HepG2 (cell line): ENCODE data around the gene ZDHHC8. TPM values are rescaled to one million over a fixed set of nuclear protein-coding genes. Genes with fewer than 3 reads are reported as not detected.
A peak's percentile ranks its signal among the peaks of the same experiment; 100 is the strongest.

Source experiments
- CC2D1A ChIP-seq: sonication (generic); formaldehyde crosslinking; IDR thresholded peaks from 2 replicates; pipeline ENCODE4 v1.8.1; 2023; ENCODE audit warnings: mild to moderate bottlenecking, missing genetic modification reagents
- FOXO1 ChIP-seq: sonication (generic); formaldehyde crosslinking; IDR thresholded peaks from 2 replicates; pipeline ENCODE4 v1.4.0; 2020; ENCODE audit warnings: missing genetic modification reagents
- HES4 ChIP-seq: sonication (generic); formaldehyde crosslinking; IDR thresholded peaks from 2 replicates; pipeline ENCODE4 v1.9.0; 2021; ENCODE audit warnings: mild to moderate bottlenecking, missing genetic modification reagents, borderline replicate concordance
- KDM4B ChIP-seq: sonication (generic); formaldehyde crosslinking; IDR thresholded peaks from 2 replicates; pipeline ENCODE4 v1.4.0; 2020; ENCODE audit warnings: missing genetic modification reagents
- KDM5A ChIP-seq: fragments of 200-600 bp; sonication (generic); IDR thresholded peaks from 2 replicates; pipeline ENCODE4 v1.7.0; 2018; ENCODE audit warnings: antibody characterized with exemption, mild to moderate bottlenecking, low read length, borderline replicate concordance
- KLF16 ChIP-seq, 2 experiments: sonication (generic) in 1 of 2; formaldehyde crosslinking in 1 of 2; IDR thresholded peaks; 2 replicates each; pipeline versions ENCODE4 v1.6.1 to v1.8.0; 2016 to 2023; ENCODE audit warnings: missing genetic modification reagents in 2 of 2, missing compliant biosample characterization in 1 of 2
- MEF2D ChIP-seq: sonication (generic); formaldehyde crosslinking; IDR thresholded peaks from 2 replicates; pipeline ENCODE4 v1.5.1; 2020; ENCODE audit warnings: mild to moderate bottlenecking, missing genetic modification reagents
- NFYB ChIP-seq: sonication (generic); formaldehyde crosslinking; IDR thresholded peaks from 2 replicates; pipeline ENCODE4 v1.4.0; 2020; ENCODE audit warnings: missing genetic modification reagents
- POLR2A ChIP-seq, 2 experiments: IDR thresholded peaks; 2 replicates each; pipeline ENCODE4 v1.6.1; 2011; ENCODE audit warnings: low read depth in 2 of 2, low read length in 2 of 2, mild to moderate bottlenecking in 1 of 2, moderate library complexity in 1 of 2; ENCODE audit not compliant: insufficient read depth in 1 of 2
- RBM39 ChIP-seq: fragments of 200-400 bp; formaldehyde crosslinking; IDR thresholded peaks from one replicate; pipeline ENCODE4 v1.6.1; 2018; ENCODE audit warnings: antibody characterized with exemption, mild to moderate bottlenecking, low read depth, low read length; ENCODE audit not compliant: poor library complexity, severe bottlenecking
- SALL2 ChIP-seq: sonication (generic); formaldehyde crosslinking; IDR thresholded peaks from 2 replicates; pipeline ENCODE4 v1.8.1; 2023; ENCODE audit warnings: mild to moderate bottlenecking, missing genetic modification reagents, inconsistent platforms
- SIN3A ChIP-seq: IDR thresholded peaks from 2 replicates; pipeline ENCODE4 v1.6.1; 2011; ENCODE audit warnings: low read depth, mild to moderate bottlenecking, control low read depth, low read length, borderline replicate concordance
- SPEN ChIP-seq: sonication (generic); formaldehyde crosslinking; IDR thresholded peaks from 2 replicates; pipeline ENCODE4 v1.5.1; 2020; ENCODE audit warnings: low read depth, mild to moderate bottlenecking, missing genetic modification reagents
- ZC3H13 ChIP-seq: sonication (generic); formaldehyde crosslinking; IDR thresholded peaks from 2 replicates; pipeline ENCODE4 v1.8.1; 2023; ENCODE audit warnings: mild to moderate bottlenecking, missing genetic modification reagents, moderate library complexity
- ZNF382 ChIP-seq: sonication (generic); formaldehyde crosslinking; IDR thresholded peaks from 2 replicates; pipeline ENCODE4 v1.5.0; 2020; ENCODE audit warnings: missing genetic modification reagents, mild to moderate bottlenecking, borderline replicate concordance
- polyA plus RNA-seq, 8 experiments: library from polyadenylated mRNA; depleted of rRNA in 3 of 8; stranded (reverse) in 7 of 8; unstranded in 1 of 8; fragments of >200 nt; fragmentation: Illumina TruSeq in 4 of 8; extraction: Trizol in 4 of 8; gene quantifications; 2 replicates each; pipeline versions ENCODE4 v1.2.1 to v1.2.3, GENCODE V29; 2011 to 2016; ENCODE audit warnings: low read depth in 4 of 8, missing spikeins in 1 of 8, mixed read lengths in 1 of 8; ENCODE audit not compliant: insufficient read depth in 1 of 8
- total RNA-seq, 5 experiments: library from RNA; depleted of rRNA; stranded (reverse); fragments of >200 nt; fragmentation: Illumina TruSeq; extraction: Trizol; gene quantifications; 2 replicates each; pipeline ENCODE4 v1.2.3, GENCODE V29; 2016; ENCODE audit warnings: low read depth in 1 of 5
- TF ChIP-seq, protein P1 (sequence below): sonication (generic); formaldehyde crosslinking; IDR thresholded peaks from 2 replicates; pipeline ENCODE4 v1.4.0; 2020; ENCODE audit warnings: missing genetic modification reagents, borderline replicate concordance
- TF ChIP-seq, protein P2 (sequence below): sonication (generic); formaldehyde crosslinking; IDR thresholded peaks from 2 replicates; pipeline ENCODE4 v1.4.0; 2020; ENCODE audit warnings: missing genetic modification reagents
- TF ChIP-seq, protein P3 (sequence below): sonication (generic); formaldehyde crosslinking; IDR thresholded peaks from 2 replicates; pipeline ENCODE4 v1.4.0; 2020; ENCODE audit warnings: mild to moderate bottlenecking, low read depth, missing genetic modification reagents
- TF ChIP-seq, protein P4 (sequence below): IDR thresholded peaks from 2 replicates; pipeline ENCODE4 v1.6.1; 2016; ENCODE audit warnings: missing genetic modification reagents, missing compliant biosample characterization
- TF ChIP-seq, protein P5 (sequence below): IDR thresholded peaks from 2 replicates; pipeline ENCODE4 v1.6.1; 2018; ENCODE audit warnings: missing genetic modification reagents

The ZDHHC8 gene
- total and polyA plus RNA-seq, 2 of the 13 experiments (the other 11 are each of a cell fraction or from before 2014, with no cell fraction given) = 7.5 to 21.3 TPM

DNA sequence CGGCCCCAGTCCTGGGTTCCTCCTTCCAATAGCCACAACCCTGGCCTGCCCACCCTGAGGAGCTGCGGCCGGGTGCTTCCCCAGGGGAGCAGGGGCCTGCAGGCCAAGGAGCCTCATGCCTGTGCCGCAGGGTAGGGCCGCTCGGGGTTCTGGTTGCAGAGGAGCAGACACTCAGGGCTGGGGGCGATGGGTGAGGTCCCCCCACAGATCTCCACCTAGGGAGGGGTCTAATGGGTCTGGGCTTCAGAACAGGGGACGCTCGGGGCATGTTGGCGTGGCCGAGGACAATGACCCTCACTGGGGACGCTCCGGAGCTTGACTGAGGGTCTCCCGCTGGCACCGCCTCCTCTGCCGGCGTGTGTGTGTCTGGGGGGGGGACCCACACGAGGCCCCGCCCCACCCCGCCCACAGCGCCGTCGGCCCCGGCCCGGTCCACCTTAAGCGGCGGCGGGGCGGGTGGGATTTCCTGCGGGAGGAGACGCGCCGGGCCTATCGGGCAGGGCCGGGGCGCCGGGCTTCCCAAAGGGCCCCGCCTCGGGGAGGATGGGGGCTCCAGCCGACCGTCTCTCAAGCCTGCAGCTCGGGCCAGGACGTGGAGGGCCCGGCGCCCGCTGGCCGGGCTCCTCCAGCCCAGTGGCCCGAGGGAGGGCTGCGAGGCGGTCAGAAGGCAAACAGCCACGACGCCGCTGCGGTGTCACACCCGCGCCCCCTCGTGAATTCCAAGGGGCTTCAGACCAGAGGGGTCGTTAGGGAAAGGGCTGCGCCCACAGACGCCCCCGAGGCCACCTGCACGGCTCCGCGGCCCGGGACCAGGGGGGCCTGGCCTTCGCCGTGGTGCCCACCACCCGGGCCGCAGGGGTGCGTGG, 640 bp upstream of the ZDHHC8 start (continued):
- TF ChIP-seq, protein P1, sequence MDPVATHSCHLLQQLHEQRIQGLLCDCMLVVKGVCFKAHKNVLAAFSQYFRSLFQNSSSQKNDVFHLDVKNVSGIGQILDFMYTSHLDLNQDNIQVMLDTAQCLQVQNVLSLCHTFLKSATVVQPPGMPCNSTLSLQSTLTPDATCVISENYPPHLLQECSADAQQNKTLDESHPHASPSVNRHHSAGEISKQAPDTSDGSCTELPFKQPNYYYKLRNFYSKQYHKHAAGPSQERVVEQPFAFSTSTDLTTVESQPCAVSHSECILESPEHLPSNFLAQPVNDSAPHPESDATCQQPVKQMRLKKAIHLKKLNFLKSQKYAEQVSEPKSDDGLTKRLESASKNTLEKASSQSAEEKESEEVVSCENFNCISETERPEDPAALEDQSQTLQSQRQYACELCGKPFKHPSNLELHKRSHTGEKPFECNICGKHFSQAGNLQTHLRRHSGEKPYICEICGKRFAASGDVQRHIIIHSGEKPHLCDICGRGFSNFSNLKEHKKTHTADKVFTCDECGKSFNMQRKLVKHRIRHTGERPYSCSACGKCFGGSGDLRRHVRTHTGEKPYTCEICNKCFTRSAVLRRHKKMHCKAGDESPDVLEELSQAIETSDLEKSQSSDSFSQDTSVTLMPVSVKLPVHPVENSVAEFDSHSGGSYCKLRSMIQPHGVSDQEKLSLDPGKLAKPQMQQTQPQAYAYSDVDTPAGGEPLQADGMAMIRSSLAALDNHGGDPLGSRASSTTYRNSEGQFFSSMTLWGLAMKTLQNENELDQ (CRISPR knock-in tag) = no peak
- TF ChIP-seq, protein P2, sequence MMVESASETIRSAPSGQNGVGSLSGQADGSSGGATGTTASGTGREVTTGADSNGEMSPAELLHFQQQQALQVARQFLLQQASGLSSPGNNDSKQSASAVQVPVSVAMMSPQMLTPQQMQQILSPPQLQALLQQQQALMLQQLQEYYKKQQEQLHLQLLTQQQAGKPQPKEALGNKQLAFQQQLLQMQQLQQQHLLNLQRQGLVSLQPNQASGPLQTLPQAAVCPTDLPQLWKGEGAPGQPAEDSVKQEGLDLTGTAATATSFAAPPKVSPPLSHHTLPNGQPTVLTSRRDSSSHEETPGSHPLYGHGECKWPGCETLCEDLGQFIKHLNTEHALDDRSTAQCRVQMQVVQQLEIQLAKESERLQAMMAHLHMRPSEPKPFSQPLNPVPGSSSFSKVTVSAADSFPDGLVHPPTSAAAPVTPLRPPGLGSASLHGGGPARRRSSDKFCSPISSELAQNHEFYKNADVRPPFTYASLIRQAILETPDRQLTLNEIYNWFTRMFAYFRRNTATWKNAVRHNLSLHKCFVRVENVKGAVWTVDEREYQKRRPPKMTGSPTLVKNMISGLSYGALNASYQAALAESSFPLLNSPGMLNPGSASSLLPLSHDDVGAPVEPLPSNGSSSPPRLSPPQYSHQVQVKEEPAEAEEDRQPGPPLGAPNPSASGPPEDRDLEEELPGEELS = no peak
- TF ChIP-seq SALL2 (no peak), MEF2D (peak; percentile 26; the same call in 1 of the 2 replicates), POLR2A (IDR thresholded peaks at IDR 0.05; ENCODE audit: insufficient read depth in 1 of 2, low read depth in 2 of 2, low read length in 2 of 2) (peak in 1 of 2 experiments; percentile 46; a peak in 1 of 4 replicates), NFYB (CRISPR knock-in tag) (peak; percentile 76), SIN3A (peak; percentile 32; the same call in 1 of the 2 replicates), CC2D1A (CRISPR knock-in tag) (no peak), KLF16 (CRISPR knock-in tag; IDR thresholded peaks at IDR 0.05) (0 out of 4 replicates have a peak, but pooled peaks of 1 of the 2 experiments have one; percentile 36), ZC3H13 (CRISPR knock-in tag) (no peak), ZNF382 (CRISPR knock-in tag) (no peak), RBM39 (no peak), KDM4B (CRISPR knock-in tag) (no peak), HES4 (CRISPR knock-in tag) (0 out of 2 replicates have a peak, but pooled peaks have one; percentile 29), KDM5A (no peak), SPEN (peak; percentile 46; the same call in 1 of the 2 replicates), FOXO1 (CRISPR knock-in tag) (no peak)
- TF ChIP-seq, protein P3, sequence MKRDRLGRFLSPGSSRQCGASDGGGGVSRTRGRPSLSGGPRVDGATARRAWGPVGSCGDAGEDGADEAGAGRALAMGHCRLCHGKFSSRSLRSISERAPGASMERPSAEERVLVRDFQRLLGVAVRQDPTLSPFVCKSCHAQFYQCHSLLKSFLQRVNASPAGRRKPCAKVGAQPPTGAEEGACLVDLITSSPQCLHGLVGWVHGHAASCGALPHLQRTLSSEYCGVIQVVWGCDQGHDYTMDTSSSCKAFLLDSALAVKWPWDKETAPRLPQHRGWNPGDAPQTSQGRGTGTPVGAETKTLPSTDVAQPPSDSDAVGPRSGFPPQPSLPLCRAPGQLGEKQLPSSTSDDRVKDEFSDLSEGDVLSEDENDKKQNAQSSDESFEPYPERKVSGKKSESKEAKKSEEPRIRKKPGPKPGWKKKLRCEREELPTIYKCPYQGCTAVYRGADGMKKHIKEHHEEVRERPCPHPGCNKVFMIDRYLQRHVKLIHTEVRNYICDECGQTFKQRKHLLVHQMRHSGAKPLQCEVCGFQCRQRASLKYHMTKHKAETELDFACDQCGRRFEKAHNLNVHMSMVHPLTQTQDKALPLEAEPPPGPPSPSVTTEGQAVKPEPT (CRISPR knock-in tag) = peak; percentile 100
- TF ChIP-seq, protein P4, sequence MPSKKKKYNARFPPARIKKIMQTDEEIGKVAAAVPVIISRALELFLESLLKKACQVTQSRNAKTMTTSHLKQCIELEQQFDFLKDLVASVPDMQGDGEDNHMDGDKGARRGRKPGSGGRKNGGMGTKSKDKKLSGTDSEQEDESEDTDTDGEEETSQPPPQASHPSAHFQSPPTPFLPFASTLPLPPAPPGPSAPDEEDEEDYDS (CRISPR knock-in tag) = no peak
- TF ChIP-seq, protein P5, sequence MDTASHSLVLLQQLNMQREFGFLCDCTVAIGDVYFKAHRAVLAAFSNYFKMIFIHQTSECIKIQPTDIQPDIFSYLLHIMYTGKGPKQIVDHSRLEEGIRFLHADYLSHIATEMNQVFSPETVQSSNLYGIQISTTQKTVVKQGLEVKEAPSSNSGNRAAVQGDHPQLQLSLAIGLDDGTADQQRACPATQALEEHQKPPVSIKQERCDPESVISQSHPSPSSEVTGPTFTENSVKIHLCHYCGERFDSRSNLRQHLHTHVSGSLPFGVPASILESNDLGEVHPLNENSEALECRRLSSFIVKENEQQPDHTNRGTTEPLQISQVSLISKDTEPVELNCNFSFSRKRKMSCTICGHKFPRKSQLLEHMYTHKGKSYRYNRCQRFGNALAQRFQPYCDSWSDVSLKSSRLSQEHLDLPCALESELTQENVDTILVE (CRISPR knock-in tag) = 0 out of 2 replicates have a peak, but pooled peaks have one; percentile 32
